Measurements from ENCODE around the gene RPS29. TPM values are rescaled to one million over a fixed set of nuclear protein-coding genes. Genes with fewer than 3 reads are reported as not detected.
A peak's percentile ranks its signal among the peaks of the same experiment; 100 is the strongest.

The RPS29 gene
- total and polyA plus RNA-seq, 2 of the 13 experiments (the other 11 are each of a cell fraction or from before 2014, with no cell fraction given): 4,303 to 8,215 TPM

- TF ChIP-seq KMT2B (CRISPR knock-in tag; IDR thresholded peaks at IDR 0.05) (peak; percentile 68), CCDC6 (CRISPR knock-in tag; IDR thresholded peaks at IDR 0.05) (no peak; the same call in 1 of the 2 replicates), ZNF138 (CRISPR knock-in tag; IDR thresholded peaks at IDR 0.05; ENCODE audit: low read depth) (no peak), ZNF280B (CRISPR knock-in tag; IDR thresholded peaks at IDR 0.05; ENCODE audit: borderline replicate concordance) (no peak; the same call in 1 of the 2 replicates), ZNF260 (CRISPR knock-in tag; IDR thresholded peaks at IDR 0.05; ENCODE audit: borderline replicate concordance, low read depth) (no peak), ZBTB21 (CRISPR knock-in tag; IDR thresholded peaks at IDR 0.05) (no peak), ZBTB7A (CRISPR knock-in tag; IDR thresholded peaks at IDR 0.05) (no peak), CAMTA2 (CRISPR knock-in tag; IDR thresholded peaks at IDR 0.05; ENCODE audit: borderline replicate concordance) (no peak), TARDBP (CRISPR knock-in tag; IDR thresholded peaks at IDR 0.05) (peak; percentile 49; the same call in 1 of the 2 replicates), ETV6 (CRISPR knock-in tag; conservative IDR thresholded peaks at IDR 0.05) (no peak; the same call in 1 of the 2 replicates), MYC (CRISPR knock-in tag; IDR thresholded peaks at IDR 0.05; ENCODE audit: borderline replicate concordance) (peak; percentile 67), NFE2L2 (IDR thresholded peaks at IDR 0.05; ENCODE audit: low read length) (no peak)
Measured at GRCh38 chr14:49620182-49621113, 34.3 kb upstream of the RPS29 start, which contains the start of the genes MGAT2 and RPL36AL (continued).
